Measurements from ENCODE around the gene NHEJ1.

NHEJ1 gene

DNA sequence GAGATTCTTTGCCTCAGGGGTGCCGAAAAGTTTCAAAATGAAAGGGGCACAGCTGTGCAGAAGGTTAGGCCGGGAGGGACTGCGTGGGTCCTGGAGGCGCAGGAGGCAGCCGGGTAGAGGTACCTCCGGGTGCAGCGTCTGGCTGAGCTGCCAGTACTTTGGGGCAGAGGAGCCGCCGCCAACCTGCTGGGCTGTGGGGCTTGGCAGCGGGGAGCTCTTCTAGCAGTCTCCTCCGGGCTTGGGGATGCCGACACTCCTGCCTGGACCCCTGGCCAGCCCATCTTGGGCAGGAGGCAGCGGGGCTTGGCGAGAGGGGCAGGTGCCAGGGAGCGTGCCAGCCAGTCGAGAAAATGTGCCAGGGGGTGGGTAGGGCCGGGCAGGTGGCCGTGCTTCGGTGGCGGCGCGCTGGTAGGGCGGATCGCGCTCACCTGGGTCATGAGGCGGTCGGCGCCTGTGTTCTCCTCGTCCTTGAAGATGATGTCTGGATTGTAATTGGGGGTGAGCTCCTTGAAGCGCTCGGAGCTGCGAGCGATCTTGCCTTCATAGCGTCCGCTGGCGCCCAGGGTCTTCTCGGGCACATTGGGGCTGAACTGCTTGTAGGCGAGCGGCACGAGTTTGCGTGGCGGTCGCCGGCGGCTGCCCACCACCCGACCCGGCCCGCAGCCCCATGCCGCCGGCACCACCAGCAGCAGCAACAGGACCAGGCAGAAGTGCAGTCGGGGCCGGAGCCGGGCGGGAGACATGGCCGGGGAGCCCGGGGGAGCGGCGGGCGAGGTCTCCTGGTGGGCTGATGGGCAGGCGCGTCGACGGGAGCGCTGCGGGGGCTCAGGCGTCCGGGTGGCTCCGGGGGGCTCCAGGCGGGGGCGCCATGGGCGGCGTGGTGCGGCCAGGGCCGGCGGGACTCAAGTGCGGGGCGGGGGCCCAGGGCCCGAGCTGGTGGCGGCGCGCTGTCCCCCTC is 100.6 kb downstream of the NHEJ1 start:
- Histone ChIP-seq H3K36me3 (ENCODE audit: insufficient read depth, low read length) (no peaks in the 10 kb centered on the region), H3K9ac (ENCODE audit: low read depth, low read length) (peak overlapping the region; percentile 20; the same call in 1 of the 2 replicates), H3K4me1 (ENCODE audit: insufficient read depth, low read length) (peaks cover 4% of the 10 kb centered on the region)

GRCh38 chr2:219059375-219059724 is 101.3 kb downstream of the NHEJ1 start:
- Histone ChIP-seq H3K36me3 (ENCODE audit: insufficient read depth, low read length) (no peaks in the 10 kb centered on the region), H3K9me3 (ENCODE audit: control insufficient read depth, insufficient read depth, low read length) (no peaks in the 10 kb centered on the region), H3K9ac (ENCODE audit: low read depth, low read length) (no peak overlapping the region), H3K4me1 (ENCODE audit: insufficient read depth, low read length) (peaks cover 4% of the 10 kb centered on the region)

More for the DNA sequence above, 100.6 kb downstream of the NHEJ1 start:
- no peaks in the 10 kb centered on the region for H3K9me3 ChIP-seq (ENCODE audit: control insufficient read depth, insufficient read depth, low read length)

DNA sequence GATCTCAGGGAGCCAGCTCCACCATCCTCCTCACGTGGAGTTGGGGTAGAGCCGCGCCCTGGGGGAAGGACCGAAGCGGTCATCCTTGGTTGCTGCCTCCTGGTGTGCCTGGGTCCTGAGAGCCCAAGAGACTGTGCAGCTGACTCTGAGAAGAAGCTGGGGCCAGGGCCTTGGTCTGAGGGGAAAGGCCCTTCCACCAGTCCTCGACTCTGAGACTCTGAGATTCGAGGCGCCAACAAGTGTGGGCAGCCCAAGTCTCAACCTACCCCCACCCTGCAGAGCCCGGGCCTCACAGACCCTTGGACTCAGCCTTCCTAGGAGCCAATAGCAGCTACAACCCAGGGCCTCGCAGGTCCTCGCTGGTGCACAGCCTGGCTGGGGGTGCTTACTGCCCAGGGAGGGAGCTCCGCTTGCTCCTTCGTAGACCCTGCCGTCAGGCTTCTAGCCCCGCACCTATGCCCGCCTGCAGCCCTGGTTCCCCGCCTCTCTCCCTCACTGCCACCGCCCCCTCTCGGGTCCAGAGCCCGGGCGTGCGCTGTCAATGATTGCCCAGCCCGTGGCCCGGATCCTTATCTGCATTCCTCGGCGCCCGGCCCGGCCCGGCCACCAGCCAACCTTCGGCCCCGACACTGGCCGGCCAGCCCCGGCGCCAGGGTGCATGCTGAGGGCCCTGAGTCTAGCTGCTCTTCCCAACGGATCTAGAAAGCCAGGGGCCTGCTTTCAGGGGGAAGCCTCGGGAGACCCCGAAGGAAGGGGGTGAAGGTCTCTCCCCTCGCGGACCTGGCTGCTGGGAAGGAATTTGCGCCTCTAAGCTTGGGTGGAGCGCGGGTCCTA is 101.9 kb downstream of the NHEJ1 start:
- Histone ChIP-seq H3K4me1 (ENCODE audit: insufficient read depth, low read length) (peaks cover 4% of the 10 kb centered on the region), H3K9me3 (ENCODE audit: control insufficient read depth, insufficient read depth, low read length) (no peaks in the 10 kb centered on the region), H3K36me3 (ENCODE audit: insufficient read depth, low read length) (no peaks in the 10 kb centered on the region), H3K9ac (ENCODE audit: low read depth, low read length) (no peak overlapping the region)

DNA sequence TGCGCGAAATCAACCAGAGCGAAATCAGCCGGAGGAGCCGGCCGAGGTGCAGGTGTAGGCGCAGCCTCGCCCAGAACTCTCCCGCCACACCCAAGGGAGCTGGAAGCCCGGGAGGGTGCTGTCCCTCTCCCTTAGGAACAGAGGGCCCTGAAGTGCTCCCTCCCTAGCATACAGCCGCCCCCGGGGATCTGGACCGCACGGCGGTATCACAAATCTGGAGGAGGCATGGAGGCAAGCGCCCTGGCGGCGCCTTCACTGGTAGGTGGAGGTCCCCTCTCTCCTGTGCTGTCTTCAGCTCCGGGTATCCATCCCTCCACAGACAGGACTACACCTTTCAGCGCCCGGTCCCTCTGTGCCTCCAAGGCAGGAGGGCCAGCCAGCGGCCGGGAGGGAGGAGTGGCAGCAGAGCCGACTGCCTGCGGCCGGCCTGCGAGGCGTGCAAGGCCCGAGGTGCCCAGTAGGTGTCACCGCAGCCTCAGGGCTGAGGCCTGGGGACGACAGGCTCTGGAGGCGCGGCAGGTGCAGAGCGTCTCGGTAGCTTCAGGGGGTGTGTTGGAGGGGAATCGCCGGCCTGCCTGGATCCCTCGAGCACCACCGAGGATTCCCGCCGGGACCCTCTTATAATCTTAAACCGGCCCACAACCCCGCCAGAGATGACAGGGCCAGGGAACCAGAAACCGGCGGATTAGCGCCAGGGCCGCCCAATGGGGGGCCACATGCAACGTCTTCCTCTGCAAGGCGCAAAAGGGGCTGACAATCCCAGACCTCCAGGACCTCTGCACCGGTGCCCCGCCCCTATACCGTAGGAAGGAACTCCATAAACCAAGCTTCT is 102.7 kb downstream of the NHEJ1 start:
- H3K9ac ChIP-seq (ENCODE audit: low read depth, low read length): peak overlapping the region; percentile 4; the same call in 1 of the 2 replicates
- H3K36me3 ChIP-seq (ENCODE audit: insufficient read depth, low read length): no peaks in the 10 kb centered on the region
- H3K9me3 ChIP-seq (ENCODE audit: control insufficient read depth, insufficient read depth, low read length): no peaks in the 10 kb centered on the region
- peaks cover 4% of the 10 kb centered on the region for H3K4me1 ChIP-seq (ENCODE audit: insufficient read depth, low read length)

DNA sequence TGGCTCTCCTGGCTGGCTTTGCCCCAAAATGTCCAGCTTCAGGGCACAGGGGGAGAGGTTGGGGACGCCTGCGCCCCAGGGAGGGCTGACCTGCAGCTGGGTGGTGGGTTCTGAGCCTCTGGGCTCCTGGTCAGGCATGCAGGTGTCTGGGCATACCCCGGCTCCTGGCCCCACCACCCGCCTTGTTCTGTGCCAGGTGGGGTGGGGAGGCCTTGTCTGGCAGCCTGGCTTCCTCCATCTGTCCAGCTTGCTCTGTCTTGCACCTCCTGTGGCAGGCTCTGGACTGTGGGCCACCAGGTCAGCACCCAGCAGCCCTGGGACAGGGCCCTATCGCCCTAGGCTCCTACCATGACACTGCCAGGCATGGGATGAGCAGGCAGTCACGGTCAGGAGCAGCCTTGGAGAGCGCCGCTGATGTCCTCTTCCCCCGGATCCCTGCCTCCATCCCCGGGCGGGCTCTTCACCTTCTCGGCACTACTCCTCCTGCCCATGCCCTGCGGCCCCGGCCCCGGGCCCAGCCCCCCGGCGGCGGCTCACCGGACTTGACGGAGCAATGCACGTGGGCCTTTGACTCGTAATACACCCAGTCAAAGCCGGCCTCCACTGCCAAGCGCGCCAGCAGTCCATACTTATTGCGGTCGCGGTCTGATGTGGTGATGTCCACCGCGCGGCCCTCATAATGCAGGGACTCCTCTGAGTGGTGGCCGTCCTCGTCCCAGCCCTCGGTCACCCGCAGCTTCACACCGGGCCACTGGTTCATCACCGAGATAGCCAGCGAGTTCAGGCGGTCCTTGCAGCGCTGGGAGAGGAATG is 103.5 kb downstream of the NHEJ1 start:
- H3K9me3 ChIP-seq (ENCODE audit: control insufficient read depth, insufficient read depth, low read length): no peaks in the 10 kb centered on the region
- H3K36me3 ChIP-seq (ENCODE audit: insufficient read depth, low read length): no peaks in the 10 kb centered on the region
- peak overlapping the region; percentile 4; the same call in 1 of the 2 replicates for H3K9ac ChIP-seq (ENCODE audit: low read depth, low read length)
- H3K4me1 ChIP-seq (ENCODE audit: insufficient read depth, low read length): peaks cover 4% of the 10 kb centered on the region; the same call in 1 of the 2 replicates

GRCh38 chr2:219056176-219056895 is 104.3 kb downstream of the NHEJ1 start:
- H3K4me1 ChIP-seq (ENCODE audit: insufficient read depth, low read length): peaks cover 4% of the 10 kb centered on the region; the same call in 1 of the 2 replicates
- H3K9me3 ChIP-seq (ENCODE audit: control insufficient read depth, insufficient read depth, low read length): no peaks in the 10 kb centered on the region
- no peaks in the 10 kb centered on the region for H3K36me3 ChIP-seq (ENCODE audit: insufficient read depth, low read length)
- no peak overlapping the region for H3K9ac ChIP-seq (ENCODE audit: low read depth, low read length)

DNA sequence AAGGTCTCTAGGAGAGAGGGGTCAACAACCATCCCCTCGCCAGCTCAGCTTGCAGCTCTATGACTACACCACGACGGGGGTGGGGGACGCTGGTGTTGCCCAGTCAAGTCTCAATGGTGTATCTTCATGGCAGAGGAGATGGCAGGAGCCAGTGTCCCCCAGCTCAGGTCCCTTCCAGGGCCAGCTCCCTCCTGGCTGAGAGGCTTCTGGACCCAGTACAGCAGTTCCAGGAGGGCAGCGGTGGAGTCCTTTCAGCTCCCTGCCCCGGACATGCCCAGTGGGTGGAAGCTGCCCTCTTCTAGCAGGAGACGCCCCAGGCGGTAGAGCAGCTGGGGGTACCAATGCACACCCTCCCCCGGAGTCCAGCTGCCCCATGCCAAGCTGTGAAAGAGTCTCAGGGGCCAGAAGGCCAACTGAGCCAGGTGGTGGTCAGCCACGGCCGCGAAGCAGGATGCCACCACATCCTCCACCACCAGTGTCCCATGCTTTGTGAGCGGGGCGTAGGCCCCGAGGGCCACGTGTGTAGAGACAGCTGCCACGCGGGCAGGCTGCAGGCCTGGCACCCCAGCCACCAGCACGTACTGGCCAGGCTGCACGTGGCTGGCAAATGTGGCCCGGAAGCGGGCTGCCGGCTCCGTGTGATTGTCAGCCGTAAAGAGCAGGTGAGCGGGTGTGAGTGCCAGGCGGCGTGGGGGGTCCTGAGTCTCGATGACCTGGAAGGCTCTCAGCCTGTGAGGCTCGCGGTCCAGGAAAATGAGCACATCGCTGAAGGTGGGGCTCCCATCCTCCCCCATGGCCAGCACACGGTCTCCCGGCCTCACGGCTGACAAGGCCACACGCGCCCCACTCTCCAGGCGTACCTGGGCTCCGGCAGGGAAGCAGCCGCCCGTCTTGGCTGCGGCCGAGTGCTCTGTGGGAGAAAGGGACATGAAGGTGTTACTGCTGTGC is 105.4 kb downstream of the NHEJ1 start:
- Histone ChIP-seq H3K9me3 (ENCODE audit: control insufficient read depth, insufficient read depth, low read length) (no peaks in the 10 kb centered on the region), H3K9ac (ENCODE audit: low read depth, low read length) (no peak overlapping the region), H3K4me1 (ENCODE audit: insufficient read depth, low read length) (peaks cover 4% of the 10 kb centered on the region; the same call in 1 of the 2 replicates), H3K36me3 (ENCODE audit: insufficient read depth, low read length) (no peaks in the 10 kb centered on the region)

- Histone ChIP-seq H3K9ac (ENCODE audit: low read depth, low read length) (no peak overlapping the region), H3K4me1 (ENCODE audit: insufficient read depth, low read length) (no peaks in the 10 kb centered on the region), H3K36me3 (ENCODE audit: insufficient read depth, low read length) (no peaks in the 10 kb centered on the region)
These were observed 111.3 kb downstream of the NHEJ1 start for GRCh38 chr2:219049282-219049681.

DNA sequence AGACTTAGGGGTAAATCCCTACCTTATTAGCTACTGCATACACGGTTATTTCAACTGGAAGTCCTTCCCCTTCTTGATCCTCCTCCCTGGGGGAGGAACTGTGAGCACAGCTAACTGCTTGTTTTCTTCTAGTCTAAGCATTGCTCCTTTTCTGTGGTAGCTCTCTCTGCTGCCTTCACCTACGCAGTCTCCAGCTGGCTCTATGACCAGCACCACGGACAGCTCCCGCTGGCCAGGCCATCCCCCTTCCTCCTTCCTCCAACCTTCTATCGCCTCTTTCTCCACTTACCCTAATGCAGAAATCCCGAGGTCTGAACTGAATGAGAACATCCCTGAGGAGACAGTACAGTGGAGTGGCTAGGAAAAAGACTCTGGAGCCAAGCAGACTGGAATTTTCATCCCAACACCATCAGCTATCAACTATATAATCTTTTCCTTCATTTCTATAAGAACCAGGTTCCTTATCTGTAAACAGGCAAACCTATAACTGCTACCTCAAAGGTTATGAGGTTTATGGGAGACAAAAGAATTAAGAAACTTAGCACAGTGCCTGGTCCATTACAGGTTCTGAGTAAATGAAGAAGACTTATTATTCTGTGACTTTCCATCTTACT is 114.6 kb downstream of the NHEJ1 start:
- no peaks in the 10 kb centered on the region for H3K9me3 ChIP-seq (ENCODE audit: control insufficient read depth, insufficient read depth, low read length)

More at GRCh38 chr2:219049282-219049681, 111.3 kb downstream of the NHEJ1 start:
- no peaks in the 10 kb centered on the region for H3K9me3 ChIP-seq (ENCODE audit: control insufficient read depth, insufficient read depth, low read length)

GRCh38 chr2:219042750-219043149 is 117.9 kb downstream of the NHEJ1 start:
- no peaks in the 10 kb centered on the region for H3K9me3 ChIP-seq (ENCODE audit: control insufficient read depth, insufficient read depth, low read length)
- no peaks in the 10 kb centered on the region for H3K4me1 ChIP-seq (ENCODE audit: insufficient read depth, low read length)
- H3K9ac ChIP-seq (ENCODE audit: low read depth, low read length): no peak overlapping the region
- no peaks in the 10 kb centered on the region for H3K36me3 ChIP-seq (ENCODE audit: insufficient read depth, low read length)

More for the DNA sequence above, 114.6 kb downstream of the NHEJ1 start:
- Histone ChIP-seq H3K36me3 (ENCODE audit: insufficient read depth, low read length) (no peaks in the 10 kb centered on the region), H3K4me1 (ENCODE audit: insufficient read depth, low read length) (no peaks in the 10 kb centered on the region), H3K9ac (ENCODE audit: low read depth, low read length) (no peak overlapping the region)

GRCh38 chr2:219042157-219042556 is 118.5 kb downstream of the NHEJ1 start:
- Histone ChIP-seq H3K9me3 (ENCODE audit: control insufficient read depth, insufficient read depth, low read length) (no peaks in the 10 kb centered on the region), H3K36me3 (ENCODE audit: insufficient read depth, low read length) (no peaks in the 10 kb centered on the region), H3K9ac (ENCODE audit: low read depth, low read length) (no peak overlapping the region), H3K4me1 (ENCODE audit: insufficient read depth, low read length) (no peaks in the 10 kb centered on the region)

DNA sequence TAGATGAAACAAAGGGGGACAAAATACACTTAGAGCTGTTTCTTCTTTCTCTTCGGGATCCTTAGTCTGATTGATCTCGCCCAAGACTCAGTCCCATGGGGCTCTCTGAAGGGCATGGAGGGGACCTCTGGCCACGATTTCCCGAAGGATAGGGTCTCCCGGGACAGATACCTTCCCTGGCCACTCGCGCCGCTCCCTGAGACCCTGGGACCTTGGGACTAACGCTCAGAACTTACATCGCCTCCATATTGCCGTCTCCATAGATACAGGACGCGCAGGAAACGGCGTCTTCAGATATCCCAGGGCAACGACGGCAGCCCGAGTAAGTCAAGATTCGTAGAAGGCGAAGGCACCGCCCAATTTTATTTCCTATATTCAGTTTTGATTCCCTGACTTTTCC is 119.4 kb downstream of the NHEJ1 start, which contains the start of gene CFAP65:
TSS of gene CFAP65 (minus strand) at position 265 of the 400 bp plus-strand sequence. CDS start 2,468 bp downstream, outside the sequence.
- H3K36me3 ChIP-seq (ENCODE audit: insufficient read depth, low read length): no peaks in the 10 kb centered on the region
- no peaks in the 10 kb centered on the region for H3K9me3 ChIP-seq (ENCODE audit: control insufficient read depth, insufficient read depth, low read length)
- H3K4me1 ChIP-seq (ENCODE audit: insufficient read depth, low read length): no peaks in the 10 kb centered on the region
- peak within 1 kb of the TSS; percentile 43; the same call in 1 of the 2 replicates for H3K9ac ChIP-seq (ENCODE audit: low read depth, low read length)
